GM18861 (cell line): ENCODE data around the gene GPRC5A.
A peak's percentile ranks its signal among the peaks of the same experiment; 100 is the strongest.

ENCODE experiments used
- ATAC-seq: cut with Tn5 transposase; IDR thresholded peaks from one replicate; pipeline ENCODE4 v1.9.1; 2021; ENCODE audit not compliant: unreplicated experiment

The GPRC5A gene

DNA sequence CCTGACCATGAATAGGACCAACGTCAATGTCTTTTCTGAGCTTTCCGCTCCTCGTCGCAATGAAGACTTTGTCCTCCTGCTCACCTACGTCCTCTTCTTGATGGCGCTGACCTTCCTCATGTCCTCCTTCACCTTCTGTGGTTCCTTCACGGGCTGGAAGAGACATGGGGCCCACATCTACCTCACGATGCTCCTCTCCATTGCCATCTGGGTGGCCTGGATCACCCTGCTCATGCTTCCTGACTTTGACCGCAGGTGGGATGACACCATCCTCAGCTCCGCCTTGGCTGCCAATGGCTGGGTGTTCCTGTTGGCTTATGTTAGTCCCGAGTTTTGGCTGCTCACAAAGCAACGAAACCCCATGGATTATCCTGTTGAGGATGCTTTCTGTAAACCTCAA lies 17.3 kb downstream of the GPRC5A start:
- ATAC-seq: no peak

DNA sequence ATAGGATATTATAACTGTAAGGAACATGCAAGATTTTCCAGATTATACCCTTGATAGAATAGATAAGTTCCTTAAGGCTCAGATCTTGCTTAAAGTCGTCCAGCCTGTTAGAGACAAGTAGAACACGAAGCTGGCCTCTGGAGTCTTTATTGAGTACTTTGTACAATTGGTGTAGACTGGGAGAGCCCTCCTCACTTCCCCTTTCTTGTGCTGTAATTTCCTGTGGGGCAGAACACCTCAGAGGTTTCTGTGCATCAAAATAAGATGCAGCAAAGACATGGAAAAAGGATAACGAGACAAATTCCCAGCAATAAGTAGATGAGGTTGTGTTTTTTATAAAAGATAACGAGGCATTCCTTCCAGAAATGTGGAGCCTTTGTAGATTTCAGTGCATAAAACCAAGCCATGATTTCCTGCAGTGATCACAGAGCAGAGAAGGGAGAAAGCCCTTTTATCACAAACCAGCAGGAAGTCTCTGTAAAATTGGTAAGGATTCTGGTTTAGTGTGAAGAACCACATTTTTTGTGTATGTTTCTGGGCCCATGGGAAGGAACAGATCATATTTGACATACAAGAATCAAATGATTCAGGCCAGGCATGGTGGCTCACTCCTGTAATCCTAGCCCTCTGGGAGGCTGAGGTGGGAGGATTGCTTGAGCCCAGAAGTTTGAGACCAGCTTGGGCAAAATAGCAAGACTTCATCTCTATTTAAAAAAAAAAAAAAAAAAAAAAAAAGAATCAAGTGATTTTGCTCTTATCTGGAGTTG lies 18.0 kb downstream of the GPRC5A start:
- ATAC-seq: no peak

DNA sequence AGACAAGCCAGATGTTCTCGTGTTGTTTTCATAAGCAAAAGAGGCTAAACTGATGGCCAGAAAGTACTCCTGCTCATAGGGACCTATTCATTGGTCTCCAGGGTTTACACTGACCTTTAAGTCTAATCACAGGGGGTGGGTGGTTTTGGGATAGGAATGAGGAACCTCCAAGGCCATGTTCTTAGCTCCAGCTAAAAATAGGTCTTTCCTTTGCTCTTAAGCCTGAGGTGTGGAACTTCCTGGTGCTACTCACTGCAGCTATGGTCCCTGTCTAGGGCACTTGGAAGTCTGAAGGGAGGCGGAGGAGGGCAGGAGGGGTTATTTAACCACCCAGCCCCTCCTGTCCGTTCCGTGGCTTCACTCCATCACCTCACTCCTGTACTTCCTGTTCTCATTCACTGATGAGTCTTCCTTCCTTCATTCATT lies 18.6 kb downstream of the GPRC5A start:
- ATAC-seq: no peak

DNA sequence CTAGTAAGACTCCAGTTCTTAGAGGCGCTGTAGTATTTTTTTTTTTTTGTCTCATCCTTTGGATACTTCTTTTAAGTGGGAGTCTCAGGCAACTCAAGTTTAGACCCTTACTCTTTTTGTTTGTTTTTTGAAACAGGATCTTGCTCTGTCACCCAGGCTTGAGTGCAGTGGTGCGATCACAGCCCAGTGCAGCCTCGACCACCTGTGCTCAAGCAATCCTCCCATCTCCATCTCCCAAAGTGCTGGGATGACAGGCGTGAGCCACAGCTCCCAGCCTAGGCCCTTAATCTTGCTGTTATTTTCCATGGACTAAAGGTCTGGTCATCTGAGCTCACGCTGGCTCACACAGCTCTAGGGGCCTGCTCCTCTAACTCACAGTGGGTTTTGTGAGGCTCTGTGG lies 21.3 kb downstream of the GPRC5A start:
- no peak for ATAC-seq

DNA sequence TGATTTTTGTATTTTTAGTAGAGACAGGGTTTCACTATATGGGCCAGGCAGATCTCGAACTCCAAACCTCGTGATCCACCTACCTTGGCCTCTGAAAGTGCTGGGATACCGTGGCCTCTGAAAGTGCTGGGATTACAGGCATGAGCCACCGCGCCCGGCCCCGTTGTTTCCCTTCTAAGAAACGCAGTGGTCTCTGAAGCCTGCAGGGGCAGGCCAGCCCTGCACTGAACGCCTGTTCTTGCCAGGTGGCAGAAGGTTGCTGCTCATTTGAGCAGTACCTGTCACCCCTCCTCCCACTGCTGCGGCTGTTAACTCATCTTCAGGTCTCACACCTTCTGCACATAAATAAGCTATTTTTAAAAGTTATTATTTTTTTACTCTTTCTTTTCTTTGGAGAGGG lies 24.3 kb downstream of the GPRC5A start:
- no peak for ATAC-seq

DNA sequence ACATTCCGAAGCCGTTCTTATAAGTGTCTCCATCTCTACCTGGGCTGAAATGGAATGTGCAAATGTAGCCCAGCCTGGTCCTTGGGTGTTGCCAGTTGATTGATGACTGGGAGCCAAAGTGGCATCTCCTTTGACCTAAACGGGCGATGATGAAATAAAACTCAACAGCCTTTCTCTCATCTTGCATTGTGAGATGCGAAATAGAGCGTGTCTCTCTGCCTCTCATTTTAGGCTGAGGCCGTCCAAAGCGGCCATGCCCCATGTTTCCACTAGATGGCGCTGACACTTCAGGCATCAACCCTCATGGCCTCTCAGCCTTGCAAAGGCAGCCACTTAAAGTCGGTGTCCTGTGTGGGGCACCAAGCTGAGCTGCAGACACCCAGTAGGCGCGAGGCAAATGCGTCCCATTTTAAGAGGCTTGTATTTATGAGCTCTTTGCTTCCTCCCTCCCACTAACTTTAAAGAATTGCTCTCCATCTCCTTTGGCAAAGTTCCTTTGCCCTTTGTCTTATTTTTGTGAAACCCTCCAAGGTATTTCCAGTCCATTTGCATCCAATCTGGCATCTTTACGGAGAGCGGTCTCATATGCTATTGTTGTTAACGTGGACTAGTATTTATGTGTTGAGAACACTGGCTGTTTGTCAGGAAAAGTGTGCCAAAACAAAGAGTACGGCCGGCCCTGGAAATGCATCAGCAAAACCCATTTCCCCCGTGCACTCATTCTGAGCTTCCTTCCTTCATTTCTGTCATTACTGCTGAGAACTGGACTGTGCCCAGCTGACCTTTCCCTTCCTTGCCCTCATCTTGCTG lies 25.0 kb downstream of the GPRC5A start:
- peak; percentile 87 for ATAC-seq

DNA sequence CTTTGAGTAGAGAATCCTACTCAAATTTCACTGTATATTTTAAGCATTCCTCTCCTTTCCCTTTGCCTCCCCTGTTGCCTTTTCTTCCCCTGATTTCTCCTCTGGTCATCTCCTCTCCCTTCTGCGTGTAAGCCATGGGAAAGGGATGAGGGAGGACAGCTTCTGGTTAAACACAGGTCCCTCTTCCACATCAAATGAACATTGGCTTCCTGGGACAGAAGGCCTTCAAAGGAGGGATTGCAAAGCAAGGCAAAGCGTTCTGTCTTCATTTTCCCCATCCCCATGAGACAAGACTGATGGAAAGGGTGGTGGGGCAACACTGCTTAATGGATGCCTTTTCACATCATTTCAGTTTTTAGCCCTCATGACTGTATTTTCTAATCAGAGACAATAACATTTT lies 26.2 kb downstream of the GPRC5A start:
- no peak for ATAC-seq

DNA sequence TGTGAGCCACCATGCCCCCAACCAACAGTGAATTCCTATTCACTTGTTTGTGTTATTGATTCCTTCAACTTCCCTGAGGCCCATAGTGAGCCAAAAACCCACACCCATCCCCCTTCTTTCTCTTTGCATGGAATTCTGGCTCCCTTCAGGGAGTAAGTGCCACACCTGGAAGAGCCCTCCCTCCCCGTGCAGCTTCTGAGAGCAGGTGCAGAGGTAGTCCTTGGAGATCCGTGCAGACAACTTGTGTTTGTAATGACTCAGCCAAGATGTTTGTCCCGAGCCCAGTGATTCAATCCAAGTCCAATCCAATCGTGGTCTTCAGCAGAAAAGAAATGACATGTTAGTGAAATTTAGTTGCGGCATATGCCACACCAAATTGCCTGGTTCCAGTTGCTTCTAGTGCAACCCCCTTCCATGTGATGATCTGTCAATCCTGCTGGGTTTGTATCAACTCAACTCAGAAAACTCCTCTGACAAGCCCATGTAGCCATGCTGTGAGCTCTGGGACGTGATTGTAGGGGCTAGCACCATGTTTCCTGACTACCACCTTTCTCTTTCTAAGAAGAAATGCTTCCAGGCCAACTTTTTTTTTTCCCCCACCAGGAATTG lies 27.5 kb downstream of the GPRC5A start:
- ATAC-seq: no peak

DNA sequence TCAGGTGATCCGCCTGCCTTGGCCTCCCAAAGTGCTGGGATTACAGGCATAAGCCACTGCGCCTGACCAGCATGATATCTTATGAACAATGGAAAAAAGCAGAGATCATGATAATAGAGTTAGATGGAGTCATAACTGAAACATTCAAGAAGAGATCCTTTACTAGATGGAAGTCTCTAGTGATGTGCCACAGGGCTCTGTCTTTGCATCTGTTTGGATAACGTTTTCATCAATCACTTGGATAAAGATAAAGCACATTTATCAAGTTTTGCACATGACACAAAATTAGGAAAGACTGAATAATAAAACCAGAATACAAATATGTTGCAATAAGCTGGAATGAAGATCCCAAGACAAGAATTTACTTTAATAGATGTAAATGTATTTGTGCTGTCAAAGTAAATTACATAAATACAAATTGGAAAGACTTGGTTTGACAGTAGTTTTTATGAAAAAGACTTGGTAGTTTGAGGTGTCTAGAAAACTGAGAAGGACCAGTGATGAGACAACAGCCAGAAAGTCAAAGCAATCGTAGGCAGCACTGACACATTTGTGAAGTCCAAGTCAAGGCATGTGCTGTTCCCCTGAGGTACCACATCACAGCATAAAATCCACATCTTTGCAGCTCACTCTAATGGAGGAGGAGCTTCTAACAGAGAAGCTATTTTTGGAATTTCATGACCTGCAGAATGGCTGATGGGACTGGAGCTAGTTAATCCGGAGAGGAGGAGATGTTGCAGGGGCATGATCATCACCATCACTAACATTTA lies 28.5 kb downstream of the GPRC5A start:
- ATAC-seq: no peak

DNA sequence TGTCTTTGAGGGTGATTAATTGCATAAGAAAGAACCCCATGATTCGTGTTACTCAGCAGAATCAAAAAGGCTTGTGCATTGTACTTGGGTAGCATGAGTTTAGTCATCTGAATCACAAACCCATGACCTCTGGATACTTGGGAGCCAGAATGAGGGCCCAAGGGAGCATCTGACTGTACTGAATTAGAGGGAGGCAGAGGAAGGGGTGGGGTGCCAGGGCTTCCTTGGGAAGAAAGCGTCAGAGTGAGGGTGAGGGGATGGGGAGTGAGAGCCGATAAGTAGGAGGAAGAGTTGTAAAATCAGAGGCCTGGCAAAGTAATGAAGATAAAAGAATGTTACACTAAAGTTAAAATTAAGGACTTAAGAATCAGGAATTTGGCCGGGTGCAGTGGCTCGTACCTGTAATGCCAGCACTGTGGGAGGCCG lies 30.8 kb downstream of the GPRC5A start:
- no peak for ATAC-seq

DNA sequence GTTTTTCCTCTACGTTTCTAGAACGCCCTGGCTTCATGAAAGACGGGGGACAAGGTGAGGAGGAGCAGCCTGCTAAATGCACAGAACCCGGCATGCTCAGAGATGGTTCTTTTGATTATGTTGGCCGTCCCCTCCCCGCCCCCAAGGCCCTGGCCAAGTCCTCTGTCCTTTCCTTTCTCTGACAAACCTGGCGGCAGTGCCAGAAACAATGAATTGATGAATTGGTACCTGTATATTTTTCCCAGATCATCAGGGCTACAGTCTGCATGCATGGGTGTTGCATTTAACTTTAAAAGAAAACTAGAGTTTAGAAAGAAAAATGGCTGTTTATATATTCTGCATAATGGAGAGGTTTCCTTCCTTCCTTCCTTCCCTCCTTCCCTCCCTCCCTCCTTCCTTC lies 31.6 kb downstream of the GPRC5A start:
- ATAC-seq: no peak

DNA sequence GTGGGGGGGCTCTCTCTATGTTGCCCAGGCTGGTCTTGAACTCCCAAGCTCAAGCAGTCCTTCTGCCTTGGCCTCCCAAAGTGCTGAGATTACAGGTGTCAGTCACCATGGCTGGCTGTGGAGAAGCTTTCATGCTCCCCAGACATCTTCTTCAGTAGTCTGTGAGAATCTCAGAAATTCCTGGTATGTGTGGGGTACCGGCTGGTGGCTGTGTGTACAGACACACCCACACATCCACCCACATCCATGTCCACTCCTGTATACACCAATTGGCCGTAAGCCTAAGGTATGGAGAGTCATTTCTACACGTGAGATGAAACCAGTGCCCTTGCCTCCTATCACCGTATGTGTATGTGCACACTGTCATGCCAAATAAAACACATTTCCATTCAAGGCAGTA lies 32.8 kb downstream of the GPRC5A start:
- no peak for ATAC-seq

DNA sequence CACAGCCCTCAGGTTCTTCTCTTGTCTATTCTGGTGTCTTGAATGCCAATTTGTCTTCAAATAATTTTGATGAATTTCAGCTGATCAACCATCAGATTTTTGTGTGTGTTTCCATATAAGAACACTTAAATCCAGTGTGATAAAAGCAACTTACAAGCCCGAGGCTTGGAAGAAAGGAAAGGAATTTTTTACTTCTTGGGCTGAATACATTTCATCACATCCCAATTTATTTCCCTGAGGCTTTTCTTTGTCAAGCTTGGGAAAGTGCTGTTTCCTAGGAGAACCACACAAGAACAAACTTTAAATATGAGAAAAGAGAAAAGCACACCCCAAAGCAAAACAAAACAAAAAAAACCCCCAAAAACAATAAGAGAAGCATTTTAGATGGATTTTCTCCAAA lies 34.0 kb downstream of the GPRC5A start:
- ATAC-seq: no peak

DNA sequence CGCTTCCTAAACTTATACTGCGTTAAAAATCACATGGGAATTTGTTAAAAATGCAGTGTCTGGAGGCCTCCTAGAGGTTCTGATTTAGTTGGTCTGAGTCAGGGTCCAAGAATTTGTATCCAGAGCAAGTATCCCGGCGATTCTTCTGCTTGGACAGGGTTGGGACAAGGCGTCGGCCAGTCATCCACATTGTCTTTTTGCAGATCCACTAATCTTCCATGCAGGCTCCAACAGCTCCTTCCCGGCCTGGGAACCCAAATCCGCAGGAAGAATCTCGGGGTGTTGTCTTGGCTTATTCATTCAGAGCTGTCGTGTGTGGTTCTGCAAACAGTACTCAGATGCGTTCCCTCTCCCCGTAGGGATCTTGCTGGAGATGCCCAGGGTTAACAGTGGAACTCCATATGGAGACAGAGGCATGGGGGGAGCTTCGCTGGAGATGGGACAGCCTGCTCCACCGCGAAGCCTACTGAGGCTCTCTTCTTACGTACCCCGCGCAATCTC lies 35.3 kb downstream of the GPRC5A start:
- no peak for ATAC-seq

DNA sequence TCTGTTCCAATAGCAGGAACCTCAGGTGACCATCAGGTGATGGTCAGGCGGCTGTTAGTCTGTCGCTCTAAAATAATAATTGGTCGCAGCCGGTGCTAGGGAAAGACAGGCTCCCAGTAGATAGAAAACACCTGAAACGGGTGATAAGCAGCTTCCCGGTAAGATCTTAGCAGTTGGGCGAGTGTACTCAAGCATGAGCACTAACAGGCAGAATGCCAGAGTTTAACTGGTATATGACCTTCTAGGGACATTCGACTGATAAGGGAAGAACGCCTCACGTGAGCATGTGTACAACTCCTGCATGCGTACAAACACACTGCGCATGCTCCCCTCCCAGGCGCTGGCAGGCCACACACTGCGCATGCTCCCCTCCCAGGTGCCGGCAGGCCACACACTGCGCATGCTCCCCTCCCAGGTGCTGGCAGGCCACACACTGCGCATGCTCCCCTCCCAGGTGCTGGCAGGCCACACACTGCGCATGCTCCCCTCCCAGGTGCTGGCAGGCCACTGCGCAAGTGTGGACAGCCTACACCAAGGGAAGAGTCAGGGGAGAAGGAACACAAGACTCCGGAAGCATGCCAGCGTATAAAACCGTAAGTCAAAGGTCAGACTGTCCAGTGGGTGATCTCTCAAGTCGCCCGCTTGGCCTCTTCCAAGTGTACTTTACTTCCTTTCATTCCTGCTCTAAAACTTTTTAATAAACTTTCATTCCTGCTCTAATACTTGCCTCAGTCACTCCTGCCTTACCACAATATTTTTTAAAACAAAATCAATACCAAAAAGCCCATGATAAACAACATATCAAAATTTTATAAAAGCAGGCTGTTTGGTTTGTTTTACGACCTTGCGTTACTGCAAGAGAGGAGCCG lies 36.1 kb downstream of the GPRC5A start:
- ATAC-seq: no peak

DNA sequence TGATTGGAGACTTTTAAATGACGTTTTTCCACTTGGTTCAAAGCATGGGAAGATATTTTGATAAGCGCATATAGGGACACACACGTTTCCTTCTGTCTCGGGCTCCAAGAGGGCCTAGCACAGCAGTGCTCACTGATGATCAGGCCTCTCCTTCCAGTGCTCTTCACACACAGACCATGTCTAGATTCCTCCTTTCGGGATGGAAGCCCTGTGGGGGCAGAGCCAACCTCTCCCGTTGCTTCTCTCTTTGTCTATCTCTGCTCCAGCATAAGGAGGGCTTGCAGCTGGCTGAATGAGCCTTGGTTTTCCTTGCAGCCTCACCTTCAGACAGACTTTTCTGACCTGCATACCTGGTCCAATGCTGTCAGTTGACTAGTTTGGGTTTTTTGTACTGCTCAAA lies 38.3 kb downstream of the GPRC5A start:
- ATAC-seq: no peak

DNA sequence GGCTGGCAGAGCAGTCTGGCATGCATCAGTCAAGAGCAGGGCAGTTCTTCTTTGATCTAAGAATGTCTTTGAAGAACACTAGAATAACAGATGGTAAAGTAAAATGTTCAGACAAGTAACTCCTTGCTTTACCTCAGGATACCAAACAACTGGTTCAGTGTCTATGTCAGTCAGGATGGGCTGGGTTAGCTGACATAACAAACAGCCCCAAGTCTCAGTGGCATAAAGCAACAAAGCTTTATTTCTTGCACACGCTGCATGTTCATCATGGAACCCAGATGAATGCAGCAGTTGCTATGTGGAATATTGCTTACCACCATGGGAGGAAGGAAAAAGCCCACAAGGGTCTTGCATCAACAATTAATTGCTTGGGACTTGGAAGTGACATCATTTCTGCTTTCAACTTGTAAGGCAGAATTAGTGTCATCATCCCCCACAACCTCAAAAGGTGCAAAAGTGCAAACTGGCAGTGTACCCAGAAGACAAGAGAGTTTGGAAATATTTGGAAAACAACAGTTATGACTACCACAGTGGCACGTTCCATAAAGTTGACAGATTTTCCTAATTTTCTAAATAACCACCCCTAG lies 39.4 kb downstream of the GPRC5A start:
- no peak for ATAC-seq

DNA sequence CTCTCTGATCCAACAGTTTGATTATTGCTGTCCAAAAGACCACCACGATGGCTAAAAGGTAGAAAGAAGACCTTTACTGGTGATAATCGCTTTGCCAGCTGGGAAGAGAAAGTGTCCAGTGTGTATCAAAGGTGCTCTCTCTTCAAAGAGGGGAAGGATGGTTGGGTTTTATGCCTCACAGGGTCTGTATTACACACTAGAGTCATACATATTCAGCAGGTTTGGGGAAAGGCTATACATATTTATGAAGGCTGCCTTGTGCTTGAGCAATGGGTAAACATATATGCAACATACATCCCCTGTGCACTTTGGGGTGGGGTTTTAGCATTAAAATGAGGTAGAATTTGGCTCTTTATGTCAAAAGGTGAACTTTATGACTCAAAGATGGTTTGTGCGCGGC lies 42.4 kb downstream of the GPRC5A start:
- no peak for ATAC-seq

DNA sequence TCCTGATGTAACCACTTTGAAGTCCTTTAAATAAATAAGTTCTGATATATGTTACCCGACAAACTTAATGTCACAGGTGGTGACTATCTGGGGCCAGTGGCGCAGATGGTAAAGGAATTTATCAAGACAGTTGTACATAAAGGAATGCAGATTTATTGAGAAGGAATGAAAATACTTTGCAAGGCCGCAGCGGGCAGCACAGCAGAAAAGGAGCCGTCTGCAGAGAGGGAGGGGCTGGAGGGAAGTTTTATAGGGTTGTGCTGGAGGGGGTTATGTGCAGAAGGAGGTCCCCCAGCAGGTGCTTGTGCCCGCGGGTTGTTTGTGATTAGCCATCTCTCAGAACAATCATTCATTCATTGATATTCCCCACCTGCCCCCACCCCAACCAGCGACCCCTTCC lies 43.2 kb downstream of the GPRC5A start:
- ATAC-seq: no peak

DNA sequence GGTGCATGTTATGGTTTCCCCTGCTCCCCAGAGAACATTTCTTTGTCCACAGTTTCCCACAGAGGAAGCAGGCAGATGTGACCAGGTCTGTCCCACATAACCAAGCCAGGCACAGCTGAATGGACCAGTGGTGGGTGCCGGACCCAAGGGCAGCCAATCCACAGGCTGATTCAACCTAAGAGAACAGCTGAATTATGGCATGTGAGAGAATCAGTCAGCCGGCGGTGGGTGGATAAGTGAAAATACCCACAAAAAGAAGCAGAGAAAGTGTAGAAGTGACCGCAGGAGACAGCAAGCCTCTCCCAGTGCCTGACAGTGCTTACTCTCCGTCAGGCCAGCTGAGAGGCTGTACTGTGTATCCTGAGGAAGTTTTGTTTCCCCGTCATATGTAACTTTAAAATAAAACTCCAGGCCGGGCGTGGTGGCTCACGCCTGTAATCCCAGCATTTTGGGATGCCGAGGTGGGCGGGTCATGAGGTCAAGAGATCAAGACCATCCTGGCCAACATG lies 45.7 kb downstream of the GPRC5A start:
- no peak for ATAC-seq
